Ramos (cell line): ENCODE measurements around the gene MGAT3.

Experiments used
- in situ Hi-C: fragments of 300-500 bp; cut with MboI; formaldehyde crosslinking; loops from one replicate; pipeline ENCODE4 v1.14.3; 2022; ENCODE audit warnings: low sequenced_read_pairs; ENCODE audit not compliant: unreplicated experiment

MGAT3 gene

DNA sequence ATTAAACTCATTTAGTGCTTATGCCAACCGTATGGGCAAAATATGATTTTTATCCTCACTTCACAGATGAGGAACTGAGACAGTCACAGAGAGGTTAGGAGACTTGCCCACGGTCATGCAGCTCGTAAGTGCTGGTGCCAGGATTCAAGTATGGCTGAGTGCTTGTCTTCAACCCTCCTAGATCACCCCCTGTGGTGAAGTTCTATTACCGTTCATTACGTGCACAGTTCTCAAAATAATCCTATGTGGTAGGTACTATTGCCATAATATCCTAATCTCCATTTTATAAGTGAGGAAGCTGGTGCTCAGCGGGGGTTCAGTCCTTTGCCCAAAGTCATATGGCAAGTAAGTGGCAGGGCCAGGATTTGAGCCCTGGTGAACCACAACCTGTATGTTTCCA lies 46.8 kb downstream of the MGAT3 start:
- in situ Hi-C loops = loop anchor here (25.0 kb wide), 1 partner anchor 341 kb away; the partner anchor contains the start of gene CBX7

DNA sequence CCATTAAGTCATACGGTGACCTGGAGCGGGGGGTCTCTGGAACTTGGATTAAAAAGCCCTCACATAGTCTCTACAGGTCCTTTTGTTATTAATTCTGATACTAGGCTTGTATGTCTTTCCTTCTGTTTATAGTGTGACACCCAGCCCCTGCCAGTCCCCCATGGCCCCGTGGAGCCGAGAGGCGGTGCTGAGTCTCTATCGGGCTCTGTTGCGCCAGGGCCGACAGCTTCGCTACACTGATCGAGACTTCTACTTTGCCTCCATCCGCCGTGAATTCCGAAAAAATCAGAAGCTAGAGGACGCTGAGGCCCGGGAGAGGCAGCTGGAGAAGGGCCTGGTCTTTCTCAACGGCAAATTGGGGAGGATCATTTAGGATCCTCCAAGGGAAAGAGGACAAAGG lies 47.3 kb downstream of the MGAT3 start:
- in situ Hi-C loops = loop anchor here (25.0 kb wide), 1 partner anchor 342 kb away; the partner anchor contains the start of gene CBX7

DNA sequence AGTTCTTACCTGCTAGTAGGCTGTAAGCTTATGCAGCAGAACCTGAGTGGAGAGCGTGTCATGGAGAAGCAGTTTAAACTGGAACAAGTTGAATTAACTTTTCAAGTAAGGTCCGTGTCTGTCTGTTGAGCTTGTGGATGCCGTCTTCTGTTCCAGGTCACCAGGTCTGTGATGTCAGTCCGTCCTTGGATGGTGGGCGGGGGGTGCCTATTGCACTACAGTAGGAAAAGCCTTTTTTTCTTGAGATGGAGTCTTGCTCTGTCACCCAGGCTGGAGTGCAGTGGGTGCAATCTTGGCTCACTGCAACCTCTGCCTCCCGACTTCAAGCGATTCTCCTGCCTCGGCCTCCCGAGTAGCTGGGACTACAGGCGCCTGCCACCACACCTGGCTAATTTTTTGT lies 50.2 kb downstream of the MGAT3 start:
- in situ Hi-C loops = loop anchor here (25.0 kb wide), 1 partner anchor 345 kb away; the partner anchor contains the start of gene CBX7

DNA sequence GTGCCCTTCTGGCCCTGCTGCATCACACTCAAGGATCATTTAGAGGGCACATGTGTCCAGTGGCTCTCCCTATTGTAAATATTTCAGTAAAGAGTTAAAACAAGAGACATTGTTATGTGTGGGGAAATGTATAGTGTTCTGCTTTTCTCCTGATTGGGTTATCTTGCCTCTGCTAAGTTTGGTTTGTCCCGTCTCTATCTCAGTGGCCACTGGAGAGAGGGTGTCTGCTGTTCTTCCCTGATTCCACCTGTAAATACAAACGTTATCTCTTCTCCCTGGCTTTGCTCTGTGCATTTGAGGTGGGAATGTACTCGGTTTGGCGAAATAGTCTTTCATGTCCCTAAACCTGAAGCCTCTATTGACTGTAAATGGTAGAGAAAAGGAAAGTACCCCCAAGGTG lies 51.6 kb downstream of the MGAT3 start:
- in situ Hi-C loops = loop anchor here (25.0 kb wide), 1 partner anchor 346 kb away; the partner anchor contains the start of gene CBX7

DNA sequence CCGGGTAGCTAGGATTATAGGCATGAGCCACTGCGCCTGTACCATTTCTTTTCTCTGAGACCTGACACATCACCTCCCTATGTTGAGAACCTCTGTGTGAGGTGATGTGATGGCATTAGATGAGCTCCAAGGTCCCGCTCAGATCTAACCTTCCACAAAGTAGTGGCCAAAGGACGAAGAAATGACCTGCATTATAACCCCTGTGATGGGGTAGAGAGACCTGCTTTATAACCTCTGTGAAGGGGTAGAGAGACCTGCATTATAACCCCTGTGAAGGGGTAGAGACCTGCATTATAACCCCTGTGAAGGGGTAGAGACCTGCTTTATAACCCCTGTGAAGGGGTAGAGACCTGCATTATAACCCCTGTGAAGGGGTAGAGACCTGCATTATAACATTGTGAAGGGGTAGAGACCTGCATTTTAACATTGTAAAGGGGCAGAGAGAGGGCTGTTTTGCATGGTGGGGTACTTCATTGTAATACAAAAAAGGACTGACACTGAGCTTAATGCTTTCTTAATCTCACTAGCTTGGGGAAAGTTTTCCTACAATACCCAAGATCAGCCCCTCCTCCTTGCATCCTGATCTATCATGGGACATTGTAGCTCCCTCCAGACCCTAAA lies 53.8 kb downstream of the MGAT3 start:
- in situ Hi-C loops = loop anchor here (25.0 kb wide), 1 partner anchor 348 kb away; the partner anchor contains the start of gene CBX7

DNA sequence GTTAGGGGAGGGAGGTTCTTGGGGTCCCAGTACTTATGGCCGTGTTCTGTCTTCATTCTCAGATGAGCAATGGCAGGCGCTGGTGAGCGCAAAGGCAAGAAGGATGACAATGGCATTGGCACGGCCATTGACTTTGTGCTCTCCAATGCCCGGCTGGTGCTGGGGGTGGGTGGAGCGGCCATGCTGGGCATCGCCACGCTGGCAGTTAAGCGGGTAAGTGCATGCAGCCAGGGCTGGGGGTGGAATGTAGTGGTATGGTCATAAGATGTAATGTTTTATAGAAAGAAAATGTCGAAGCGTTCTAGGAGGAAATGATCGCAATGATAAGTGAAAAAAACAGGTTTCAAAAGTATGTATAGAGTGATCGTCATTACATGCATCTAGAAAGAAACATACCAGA lies 54.4 kb downstream of the MGAT3 start:
- in situ Hi-C loops = loop anchor here (25.0 kb wide), 1 partner anchor 349 kb away; the partner anchor contains the start of gene CBX7

DNA sequence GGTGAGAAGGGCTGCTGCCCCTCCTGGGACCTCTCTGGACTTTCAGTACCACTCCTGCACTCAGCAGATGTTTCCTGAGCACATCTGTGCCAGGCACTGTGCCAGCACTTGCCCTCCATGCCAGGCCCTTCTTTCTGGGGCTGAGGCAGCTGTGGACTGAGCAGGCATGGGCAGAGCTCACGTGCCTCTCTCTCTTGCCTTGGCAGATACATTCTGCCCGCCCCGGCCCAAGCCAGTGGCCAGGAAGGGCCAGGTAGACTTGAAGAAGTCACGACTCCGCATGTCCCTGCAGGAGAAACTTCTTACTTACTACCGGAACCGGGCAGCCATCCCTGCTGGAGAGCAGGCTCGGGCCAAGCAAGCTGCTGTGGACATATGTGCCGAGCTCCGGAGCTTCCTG lies 55.2 kb downstream of the MGAT3 start:
- in situ Hi-C loops = loop anchor here (25.0 kb wide), 1 partner anchor 350 kb away; the partner anchor contains the start of gene CBX7

DNA sequence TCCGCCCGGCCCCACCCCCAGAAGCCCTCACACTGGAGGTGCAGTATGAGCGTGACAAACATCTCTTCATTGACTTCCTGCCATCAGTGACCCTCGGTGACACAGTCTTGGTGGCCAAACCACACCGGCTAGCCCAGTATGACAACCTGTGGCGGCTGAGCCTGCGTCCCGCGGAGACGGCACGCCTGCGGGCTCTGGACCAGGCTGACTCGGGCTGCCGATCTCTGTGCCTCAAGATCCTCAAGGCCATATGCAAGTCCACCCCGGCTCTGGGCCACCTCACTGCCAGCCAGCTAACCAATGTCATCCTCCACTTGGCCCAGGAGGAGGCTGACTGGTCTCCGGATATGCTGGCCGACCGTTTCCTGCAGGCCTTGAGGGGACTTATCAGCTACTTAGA lies 57.0 kb downstream of the MGAT3 start:
- in situ Hi-C loops = loop anchor here (25.0 kb wide), 1 partner anchor 351 kb away; the partner anchor contains the start of gene CBX7

DNA sequence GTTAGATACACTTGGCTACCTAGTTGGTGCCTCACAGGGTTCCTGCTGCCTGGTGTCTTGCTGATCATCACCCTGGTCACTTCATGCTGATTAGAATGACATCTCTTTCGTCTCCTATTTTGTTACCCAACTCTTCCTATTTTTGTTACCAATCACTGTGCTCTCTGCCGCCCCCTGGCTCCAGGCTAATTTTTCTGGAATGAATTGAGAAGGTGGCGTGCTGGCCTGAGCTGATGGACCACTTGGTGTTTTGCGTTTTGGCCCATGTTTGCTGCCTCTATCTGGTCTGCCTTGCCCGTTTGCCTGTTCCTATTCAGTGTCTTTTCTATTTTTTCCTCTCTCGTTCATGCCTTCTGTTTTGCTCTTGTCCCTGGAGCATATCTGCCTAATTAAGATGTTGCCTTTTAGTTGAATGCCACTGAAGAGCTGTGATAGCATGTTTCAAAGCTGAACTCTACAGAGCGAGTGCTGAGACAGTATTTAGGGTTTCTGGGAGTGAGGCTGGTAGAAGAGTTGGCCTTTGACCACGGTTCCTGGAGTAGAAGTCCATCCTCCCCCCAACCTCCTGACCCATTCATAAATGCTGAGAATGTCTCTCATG lies 57.7 kb downstream of the MGAT3 start:
- in situ Hi-C loops = loop anchor here (25.0 kb wide), 1 partner anchor 352 kb away; the partner anchor contains the start of gene CBX7

DNA sequence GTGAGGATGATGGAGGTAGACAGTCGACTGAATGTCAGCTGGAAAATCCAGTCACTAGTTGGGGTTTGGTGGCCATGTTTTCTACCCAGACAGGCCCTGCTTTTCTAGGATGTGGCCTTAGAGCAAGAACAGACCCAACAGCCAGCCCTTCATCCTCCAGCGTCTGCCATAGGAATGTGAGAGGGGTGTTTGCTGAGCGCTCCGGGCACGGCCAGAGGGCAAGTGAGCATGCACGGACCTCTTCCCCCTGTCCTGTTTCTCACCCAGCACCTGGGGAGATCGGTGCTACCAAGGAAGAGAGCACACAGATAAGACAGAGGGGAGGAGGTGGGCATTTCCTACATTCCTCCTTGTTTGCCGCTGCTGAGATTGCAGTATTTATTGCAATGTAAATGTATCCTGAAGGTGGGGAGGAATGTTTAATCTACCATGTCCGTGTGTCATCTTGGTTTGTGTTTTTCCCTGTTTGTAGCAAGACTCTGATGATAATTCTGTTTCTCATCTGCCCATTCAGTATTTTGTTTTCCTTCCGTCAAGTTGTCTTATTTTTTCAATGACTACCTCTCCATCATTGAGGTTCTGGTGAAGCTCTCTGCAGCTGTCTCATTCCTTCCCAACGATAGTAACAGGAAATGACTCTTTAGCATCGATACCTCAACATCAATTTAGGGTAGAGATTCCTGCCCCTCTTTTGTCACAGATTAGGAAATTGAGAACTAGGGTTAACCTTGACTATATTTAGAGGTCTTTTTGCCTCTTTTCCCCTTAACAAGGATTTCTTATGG lies 58.6 kb downstream of the MGAT3 start:
- in situ Hi-C loops = loop anchor here (25.0 kb wide), 1 partner anchor 353 kb away; the partner anchor contains the start of gene CBX7

DNA sequence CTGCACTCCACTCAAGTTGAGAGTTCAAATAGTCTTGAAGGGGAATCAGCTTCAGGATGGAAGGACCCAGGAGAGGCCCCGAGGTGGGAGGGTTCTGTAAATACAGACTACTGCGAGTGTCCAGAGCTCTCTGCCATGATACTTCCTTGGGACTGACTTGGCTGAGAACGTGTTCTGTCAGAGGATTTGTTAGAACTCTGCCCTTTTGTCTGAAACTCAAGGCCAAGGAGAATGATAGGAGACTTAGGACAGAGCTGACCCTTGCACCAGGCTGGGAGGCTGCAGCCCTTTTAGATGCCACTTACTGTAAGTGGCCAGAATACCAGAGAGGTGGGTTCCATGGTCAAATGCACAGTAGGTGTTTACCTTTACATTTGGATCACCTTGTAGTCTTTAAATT lies 60.7 kb downstream of the MGAT3 start:
- in situ Hi-C loops = loop anchor here (25.0 kb wide), 1 partner anchor 355 kb away; the partner anchor contains the start of gene CBX7

DNA sequence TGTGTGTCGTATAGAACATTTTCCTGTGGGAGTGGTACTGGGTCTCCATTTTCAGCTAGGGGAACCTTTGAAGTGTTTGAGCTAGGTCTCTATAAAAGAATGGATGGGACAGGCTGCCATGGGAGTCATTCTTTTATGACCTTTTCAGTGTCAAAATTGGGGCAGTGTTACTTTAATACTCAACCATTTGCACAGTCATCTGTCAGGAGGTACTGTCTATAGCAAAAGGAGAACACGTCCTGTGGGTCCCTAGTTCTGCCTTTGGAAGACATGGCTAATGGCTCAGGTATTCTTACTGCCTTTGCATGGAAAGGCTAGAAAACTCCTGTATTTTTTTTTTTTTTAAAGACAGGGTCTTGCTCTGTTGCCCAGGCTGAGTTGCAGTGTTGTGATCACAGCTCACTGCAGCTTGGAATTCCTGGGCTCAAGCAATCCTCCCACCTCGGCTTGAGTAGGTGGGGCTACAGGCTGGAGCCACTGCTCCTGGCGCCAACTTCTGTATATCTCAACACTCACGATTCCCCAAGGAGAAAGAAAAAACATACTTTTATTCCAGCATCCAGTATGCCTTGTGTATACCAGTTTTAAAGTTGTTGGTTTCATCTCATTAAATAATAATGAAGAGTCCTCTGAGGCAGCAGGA lies 61.5 kb downstream of the MGAT3 start:
- in situ Hi-C loops = loop anchor here (25.0 kb wide), 1 partner anchor 356 kb away; the partner anchor contains the start of gene CBX7

DNA sequence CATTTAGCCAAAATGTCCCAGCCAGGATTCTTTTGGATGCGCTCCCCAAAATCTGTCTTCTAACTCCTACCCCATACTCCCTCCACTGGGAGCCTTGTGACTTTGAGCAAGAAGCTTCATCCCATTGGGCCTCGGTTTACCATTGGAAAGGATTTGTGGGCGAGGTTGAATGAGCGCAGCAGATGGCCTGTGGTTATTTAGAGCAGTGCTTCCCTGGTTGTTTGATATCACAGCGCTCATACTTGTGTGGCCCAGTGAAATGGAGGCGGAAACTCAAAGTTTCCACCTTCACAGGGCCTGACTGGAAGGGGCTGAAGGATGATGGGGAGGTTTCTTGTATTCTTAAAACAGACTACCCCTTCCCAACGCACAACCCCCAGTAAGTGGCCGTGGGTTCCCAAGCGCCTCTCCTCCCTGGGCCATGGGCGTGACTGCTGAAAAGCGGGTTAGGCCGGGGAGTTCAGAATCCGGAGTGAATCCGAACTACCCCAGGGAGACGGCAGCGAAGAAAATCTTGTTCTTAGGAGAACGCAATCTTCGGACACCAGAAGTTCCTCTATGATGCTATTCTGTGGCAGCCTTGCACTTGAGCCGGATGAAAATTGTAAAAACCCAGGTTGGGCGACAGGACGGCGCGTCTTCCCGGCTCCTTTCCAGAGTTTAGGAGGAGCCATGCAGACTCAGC lies 62.3 kb downstream of the MGAT3 start:
- in situ Hi-C loops = loop anchor here (25.0 kb wide), 1 partner anchor 357 kb away; the partner anchor contains the start of gene CBX7

DNA sequence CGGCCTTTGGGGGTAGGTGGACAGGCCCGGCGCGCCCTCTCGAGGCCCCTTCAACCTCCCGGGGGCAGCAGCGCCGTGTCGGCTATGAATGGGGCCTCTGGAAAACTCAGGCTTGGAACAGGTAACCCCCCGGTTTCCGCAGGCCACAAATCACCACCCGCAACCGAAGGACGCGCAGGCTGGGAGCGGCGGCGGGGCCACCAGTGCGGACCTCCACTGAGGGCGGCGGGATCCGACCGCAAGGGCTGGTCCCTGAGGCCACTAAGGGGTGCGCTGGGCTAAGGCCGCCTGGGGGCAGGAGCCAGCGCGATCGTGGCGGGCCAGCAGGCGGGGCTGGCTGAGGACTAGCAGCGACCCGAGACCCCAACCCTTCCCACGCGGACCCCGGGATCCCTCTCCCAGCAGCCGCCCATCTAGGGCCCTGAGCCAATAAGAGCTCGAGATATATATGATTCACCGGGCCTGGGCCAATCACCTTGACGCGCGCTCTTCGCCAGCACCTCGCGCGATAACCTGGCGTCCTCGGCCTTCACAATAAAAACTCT lies 62.9 kb downstream of the MGAT3 start:
- in situ Hi-C loops = loop anchor here (5.0 to 25.0 kb wide), 2 partner anchors 72 to 357 kb away; partner anchors contain the start of gene CBX7

DNA sequence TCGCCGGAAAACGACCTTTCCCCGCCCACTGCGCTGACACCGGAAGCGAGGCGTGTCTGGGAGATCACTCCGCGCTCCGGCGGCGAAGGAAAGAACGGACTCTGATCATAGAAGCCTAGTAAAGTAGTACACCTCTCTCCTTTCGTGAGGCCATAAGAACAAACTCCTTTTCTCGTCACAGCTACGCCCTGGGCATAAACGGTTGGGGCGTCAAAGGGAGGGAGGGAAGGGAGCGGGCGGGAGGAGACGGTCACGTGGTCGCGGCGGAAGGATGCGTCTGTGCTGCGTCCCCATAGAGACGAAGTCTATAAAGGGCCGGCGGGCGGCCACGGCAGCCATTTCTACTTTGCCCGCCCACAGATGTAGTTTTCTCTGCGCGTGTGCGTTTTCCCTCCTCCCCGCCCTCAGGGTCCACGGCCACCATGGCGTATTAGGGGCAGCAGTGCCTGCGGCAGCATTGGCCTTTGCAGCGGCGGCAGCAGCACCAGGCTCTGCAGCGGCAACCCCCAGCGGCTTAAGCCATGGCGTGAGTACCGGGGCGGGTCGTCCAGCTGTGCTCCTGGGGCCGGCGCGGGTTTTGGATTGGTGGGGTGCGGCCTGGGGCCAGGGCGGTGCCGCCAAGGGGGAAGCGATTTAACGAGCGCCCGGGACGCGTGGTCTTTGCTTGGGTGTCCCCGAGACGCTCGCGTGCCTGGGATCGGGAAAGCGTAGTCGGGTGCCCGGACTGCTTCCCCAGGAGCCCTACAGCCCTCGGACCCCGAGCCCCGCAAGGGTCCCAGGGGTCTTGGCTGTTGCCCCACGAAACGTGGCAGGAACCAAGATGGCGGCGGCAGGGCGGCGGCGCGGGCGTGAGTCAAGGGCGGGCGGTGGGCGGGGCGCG lies 63.7 kb downstream of the MGAT3 start, which contains the start of gene ATF4:
Gene ATF4, plus strand, starts transcription at position 337 of the 880 bp plus-strand sequence. CDS start 884 bp downstream, outside the sequence.
- in situ Hi-C loops = loop anchor here (5.0 to 25.0 kb wide), 2 partner anchors 73 to 358 kb away; partner anchors contain the start of gene CBX7

DNA sequence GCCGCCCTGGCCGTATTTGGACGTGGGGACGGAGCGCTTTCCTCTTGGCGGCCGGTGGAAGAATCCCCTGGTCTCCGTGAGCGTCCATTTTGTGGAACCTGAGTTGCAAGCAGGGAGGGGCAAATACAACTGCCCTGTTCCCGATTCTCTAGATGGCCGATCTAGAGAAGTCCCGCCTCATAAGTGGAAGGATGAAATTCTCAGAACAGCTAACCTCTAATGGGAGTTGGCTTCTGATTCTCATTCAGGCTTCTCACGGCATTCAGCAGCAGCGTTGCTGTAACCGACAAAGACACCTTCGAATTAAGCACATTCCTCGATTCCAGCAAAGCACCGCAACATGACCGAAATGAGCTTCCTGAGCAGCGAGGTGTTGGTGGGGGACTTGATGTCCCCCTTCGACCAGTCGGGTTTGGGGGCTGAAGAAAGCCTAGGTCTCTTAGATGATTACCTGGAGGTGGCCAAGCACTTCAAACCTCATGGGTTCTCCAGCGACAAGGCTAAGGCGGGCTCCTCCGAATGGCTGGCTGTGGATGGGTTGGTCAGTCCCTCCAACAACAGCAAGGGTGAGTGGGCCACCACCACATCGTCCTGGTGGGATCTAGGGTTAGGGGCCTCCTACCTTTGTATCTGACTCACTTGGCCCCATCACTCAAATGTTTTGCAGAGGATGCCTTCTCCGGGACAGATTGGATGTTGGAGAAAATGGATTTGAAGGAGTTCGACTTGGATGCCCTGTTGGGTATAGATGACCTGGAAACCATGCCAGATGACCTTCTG lies 64.5 kb downstream of the MGAT3 start:
- in situ Hi-C loops = loop anchor here (5.0 to 25.0 kb wide), 2 partner anchors 74 to 359 kb away; partner anchors contain the start of gene CBX7

DNA sequence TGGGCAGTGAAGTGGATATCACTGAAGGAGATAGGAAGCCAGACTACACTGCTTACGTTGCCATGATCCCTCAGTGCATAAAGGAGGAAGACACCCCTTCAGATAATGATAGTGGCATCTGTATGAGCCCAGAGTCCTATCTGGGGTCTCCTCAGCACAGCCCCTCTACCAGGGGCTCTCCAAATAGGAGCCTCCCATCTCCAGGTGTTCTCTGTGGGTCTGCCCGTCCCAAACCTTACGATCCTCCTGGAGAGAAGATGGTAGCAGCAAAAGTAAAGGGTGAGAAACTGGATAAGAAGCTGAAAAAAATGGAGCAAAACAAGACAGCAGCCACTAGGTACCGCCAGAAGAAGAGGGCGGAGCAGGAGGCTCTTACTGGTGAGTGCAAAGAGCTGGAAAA lies 65.3 kb downstream of the MGAT3 start:
- in situ Hi-C loops = loop anchor here (5.0 to 25.0 kb wide), 2 partner anchors 75 to 360 kb away; partner anchors contain the start of gene CBX7
